GM19455 (cell line): ENCODE measurements around the gene KLHL11.

Experiments
- ATAC-seq: cut with Tn5 transposase; IDR thresholded peaks from one replicate; pipeline ENCODE4 v1.9.1; 2021; ENCODE audit not compliant: unreplicated experiment

Gene KLHL11

GRCh38 chr17:41864836-41865595 lies at the start of gene KLHL11:
Gene KLHL11, minus strand, starts transcription at chr17:41865423. Its CDS starts 53 bp downstream, at chr17:41865370.
- peak; percentile 88 for ATAC-seq

- ATAC-seq = no peak
These were observed 49.8 kb upstream of the KLHL11 start for GRCh38 chr17:41915020-41915419.

GRCh38 chr17:41914358-41914766 lies 49.1 kb upstream of the KLHL11 start:
- no peak for ATAC-seq

GRCh38 chr17:41913798-41914197 lies 48.6 kb upstream of the KLHL11 start:
- no peak for ATAC-seq

GRCh38 chr17:41912925-41913324 lies 47.7 kb upstream of the KLHL11 start:
- no peak for ATAC-seq

GRCh38 chr17:41910701-41911391 lies 45.6 kb upstream of the KLHL11 start:
- no peak for ATAC-seq

GRCh38 chr17:41909088-41909487 lies 43.9 kb upstream of the KLHL11 start:
- no peak for ATAC-seq

- ATAC-seq = no peak
These were observed 42.7 kb upstream of the KLHL11 start for GRCh38 chr17:41907633-41908539.

GRCh38 chr17:41907185-41907556 lies 41.9 kb upstream of the KLHL11 start:
- no peak for ATAC-seq

GRCh38 chr17:41906465-41907184 lies 41.4 kb upstream of the KLHL11 start:
- no peak for ATAC-seq

GRCh38 chr17:41905172-41905571 lies 39.9 kb upstream of the KLHL11 start:
- no peak for ATAC-seq

- no peak for ATAC-seq
These were observed 39.1 kb upstream of the KLHL11 start for GRCh38 chr17:41904242-41904841.

GRCh38 chr17:41901646-41902045 lies 36.4 kb upstream of the KLHL11 start:
- ATAC-seq = no peak

GRCh38 chr17:41896726-41897125 lies 31.5 kb upstream of the KLHL11 start:
- ATAC-seq = no peak

- ATAC-seq = no peak
These were observed 30.4 kb upstream of the KLHL11 start for GRCh38 chr17:41895617-41896016.

- ATAC-seq = no peak
These were observed 29.6 kb upstream of the KLHL11 start for GRCh38 chr17:41894791-41895331.

GRCh38 chr17:41893384-41893783 lies 28.2 kb upstream of the KLHL11 start:
- ATAC-seq = no peak

GRCh38 chr17:41892021-41892376 lies 26.8 kb upstream of the KLHL11 start:
- no peak for ATAC-seq

- no peak for ATAC-seq
These were observed 26.2 kb upstream of the KLHL11 start for GRCh38 chr17:41891135-41892020.
